HUDEP-2 (cell line): ENCODE results near the gene MICALL2.

Source experiments
- DNase-seq, 76 experiments: peaks; one replicate each; lab custom pipeline; 2025; ENCODE audit not compliant: unreplicated experiment in 76 of 76; lab: John Stamatoyannopoulos, UW

Gene MICALL2

DNA sequence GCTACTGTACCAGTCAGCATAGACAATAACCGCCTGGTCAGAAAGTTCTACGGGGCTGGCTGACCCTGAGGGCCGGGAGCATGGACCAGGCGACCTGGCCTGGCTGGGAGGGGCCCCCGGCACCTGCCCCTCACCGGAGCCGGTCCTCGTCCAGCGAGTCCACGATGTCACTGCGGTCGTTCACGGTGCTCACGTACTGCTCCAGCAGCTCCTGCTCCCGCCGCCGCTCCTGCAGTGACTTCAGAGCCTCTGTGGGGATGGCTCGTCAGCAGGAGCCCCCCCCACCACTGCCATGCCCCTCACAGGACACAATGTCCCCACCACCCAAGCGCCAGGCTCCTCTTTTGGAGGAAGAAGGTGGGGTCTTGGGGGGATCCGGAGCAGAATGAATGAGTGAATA lies 22.7 kb downstream of the MICALL2 start:
- DNase-seq, result no peak

DNA sequence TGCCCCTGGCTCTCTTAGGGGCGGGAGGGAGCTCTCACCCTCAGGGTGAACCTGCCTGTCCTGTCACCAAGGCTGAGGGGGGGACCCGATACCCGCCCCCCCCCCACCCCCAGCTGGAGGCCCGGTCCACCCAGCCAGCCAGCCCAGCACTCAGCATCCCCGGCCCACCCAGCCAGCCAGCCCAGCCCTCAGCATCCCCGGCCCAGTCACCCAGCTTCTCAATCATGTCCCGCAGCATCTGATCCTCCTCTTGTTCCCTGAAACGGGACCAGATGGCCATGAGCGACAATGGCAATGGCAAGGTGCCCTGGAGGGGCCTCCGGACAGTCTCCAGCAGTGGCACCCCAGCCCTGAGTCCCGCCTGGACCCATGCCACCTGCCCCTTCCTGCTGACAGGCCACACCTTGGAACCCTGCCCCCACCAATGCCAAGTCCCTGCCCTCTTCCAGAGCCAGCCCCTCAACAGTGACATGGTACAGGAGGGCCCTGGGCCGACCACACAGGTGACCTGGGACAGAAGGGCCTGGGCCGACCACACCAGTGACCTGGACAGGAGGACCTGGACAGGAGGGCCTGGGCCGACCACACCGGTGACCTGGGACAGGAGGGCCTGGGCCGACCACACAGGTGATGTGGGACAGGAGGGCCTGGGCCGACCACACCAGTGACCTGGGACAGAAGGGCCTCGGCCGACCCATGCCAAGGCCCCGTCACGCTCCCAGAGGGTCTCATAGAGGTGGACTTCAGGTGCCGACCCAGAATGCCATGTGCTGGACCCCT lies 24.2 kb downstream of the MICALL2 start:
- DNase-seq, result no peak

DNA sequence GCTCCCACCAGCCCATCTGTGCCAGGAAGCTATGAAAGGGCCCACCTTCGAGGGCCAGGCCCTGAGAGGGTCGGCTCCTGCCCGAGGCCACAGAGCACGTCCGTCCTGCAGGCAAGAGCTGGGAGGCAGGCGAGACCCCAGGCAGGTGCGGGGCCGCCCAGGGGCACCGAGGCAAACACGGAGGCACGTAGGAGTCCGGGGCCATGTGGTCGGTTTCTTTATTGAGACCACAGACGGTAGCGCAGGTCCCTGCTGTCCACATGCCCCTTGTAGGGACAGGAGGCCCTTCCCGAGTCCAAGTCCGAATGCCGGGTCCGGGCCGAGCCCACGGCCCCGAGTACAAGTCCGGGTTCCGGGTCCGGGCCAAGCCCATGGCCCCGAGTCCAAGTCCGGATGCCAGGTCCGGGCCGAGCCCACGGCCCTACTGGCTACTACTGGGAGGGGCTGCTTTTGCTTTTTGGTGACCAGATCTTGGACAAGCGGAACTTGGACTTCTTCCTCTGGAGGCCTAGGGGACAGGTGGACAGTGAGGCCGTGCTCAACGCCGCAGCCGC lies 25.0 kb downstream of the MICALL2 start:
- no peak for DNase-seq

DNA sequence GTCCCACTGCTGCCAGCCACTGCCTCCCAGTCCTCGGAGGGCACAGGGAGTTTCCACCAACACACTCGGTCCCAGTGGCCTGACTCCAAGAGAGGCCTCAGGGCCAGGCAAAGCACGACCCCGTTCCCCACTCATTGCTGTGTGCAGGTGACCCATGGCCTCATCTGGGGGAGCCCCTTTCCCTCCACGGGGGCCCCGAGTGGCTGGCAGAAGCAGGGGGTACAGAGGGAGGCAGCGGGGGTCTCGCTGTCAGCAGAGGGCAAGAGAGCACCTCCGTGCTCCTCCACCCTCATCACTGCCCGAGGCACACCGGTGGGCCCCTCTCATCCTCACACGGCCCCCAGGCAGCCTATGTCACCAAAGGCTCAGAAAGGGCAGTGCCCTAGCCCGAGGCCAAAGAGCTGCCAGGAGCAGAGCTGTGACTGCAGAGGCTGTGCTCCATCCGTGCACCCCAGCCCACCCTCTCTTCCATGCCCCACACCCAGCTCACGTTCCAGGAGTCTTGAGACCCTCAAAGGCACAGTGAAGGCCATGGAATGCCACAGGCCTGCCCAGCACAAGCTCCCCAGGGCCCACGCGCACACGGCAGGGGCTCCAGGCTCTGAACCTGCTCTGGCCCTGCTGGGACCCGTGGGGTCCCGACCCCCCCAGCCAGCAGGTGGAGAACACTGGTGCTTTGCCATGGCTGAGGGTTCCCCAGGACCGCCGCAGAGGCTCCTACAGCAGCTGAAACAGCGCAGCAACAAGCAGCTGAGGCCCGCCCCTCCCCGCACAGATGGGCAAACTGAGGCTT lies 25.9 kb downstream of the MICALL2 start:
- DNase-seq, result no peak

DNA sequence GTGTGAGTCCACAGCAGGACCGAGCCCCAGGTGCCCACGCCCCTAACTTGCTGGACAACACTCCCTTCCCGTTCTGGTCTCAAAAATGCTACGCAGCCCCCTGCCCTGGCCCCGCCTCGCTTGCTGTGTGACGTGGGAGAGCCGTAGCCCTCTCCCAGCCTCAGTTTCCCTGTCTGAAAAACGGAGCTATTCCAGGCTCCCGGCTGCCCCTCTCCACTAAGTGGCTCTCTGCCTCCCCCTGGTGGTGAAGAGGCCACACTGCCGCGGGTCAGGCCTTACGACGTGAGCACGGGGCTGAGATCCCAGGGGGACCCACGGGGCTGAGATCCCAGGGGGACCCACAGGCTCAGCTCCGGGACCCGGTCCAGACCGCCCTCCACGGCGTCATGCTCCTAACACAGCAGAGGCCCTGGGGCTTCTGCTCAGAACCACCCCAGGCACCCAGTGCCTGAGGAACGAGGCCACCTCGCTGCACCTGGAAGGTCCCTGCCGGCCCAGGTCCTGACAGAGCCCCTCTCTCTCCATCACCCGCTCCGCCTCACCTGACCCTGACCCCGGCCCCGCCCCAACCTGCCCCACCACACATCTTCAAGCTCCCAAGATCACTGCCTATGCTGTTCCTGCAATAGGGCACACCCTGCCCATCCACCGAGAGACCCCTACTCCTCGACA lies 26.7 kb downstream of the MICALL2 start:
- DNase-seq, result peak in 64 of 76 experiments; percentile 3 to 80 (median 58)

DNA sequence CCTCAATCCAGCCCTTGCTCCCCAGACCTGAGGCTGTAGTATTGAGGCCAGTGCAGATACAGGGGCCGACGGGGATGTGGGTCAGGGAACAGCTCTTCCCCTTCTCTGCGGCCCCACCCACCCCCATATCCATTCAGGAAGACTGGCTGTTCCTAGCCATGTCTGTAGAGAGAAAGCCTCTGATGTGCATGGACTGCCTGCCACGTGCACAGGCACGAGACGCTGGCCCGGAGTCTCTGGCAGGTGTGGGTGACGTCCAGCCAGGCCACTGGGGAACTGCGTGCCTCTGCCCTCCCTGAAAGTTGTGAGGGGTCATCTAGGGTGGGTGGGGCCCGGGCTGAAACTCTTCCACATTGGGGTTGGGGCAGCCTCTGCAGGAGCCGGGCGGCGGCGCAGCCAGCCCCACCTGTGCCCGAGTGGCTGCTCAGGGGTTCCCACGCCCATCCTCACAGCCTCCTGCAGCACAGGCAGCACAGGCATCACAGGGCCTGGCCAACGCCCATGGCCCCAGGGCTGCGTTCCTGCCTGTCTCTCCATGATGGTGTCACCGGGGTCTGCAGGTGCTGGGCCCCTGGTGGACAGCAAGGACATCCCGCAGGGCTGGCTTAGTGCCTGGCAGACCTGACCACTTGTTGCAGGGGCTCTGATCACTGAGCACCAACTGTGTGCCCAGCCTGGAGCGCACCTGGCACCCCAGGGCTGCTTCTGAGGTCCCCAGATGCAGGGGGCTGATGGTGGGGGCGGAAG lies 27.5 kb downstream of the MICALL2 start:
- no peak for DNase-seq

DNA sequence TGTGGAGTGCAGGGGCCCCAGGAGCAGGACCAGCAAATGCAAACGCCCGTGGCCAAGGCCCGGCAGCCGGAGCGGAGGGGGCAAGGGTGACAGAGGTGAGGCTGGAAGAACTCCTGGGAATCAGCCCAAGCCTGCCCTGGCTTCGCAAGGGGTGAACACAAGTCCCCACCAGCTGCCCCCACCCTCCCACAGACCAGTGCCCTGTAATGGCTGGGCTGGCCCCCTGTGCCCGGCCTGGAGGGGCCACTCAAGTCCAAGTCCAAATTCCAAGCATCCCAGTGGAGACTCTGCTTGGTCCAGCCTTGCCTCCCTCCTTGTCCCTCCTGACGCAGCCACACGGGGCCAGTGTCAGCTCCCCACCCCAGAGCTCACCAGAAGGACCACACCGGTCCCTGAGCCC lies 28.0 kb downstream of the MICALL2 start:
- peak in 1 of 76 experiments; percentile 15 for DNase-seq

DNA sequence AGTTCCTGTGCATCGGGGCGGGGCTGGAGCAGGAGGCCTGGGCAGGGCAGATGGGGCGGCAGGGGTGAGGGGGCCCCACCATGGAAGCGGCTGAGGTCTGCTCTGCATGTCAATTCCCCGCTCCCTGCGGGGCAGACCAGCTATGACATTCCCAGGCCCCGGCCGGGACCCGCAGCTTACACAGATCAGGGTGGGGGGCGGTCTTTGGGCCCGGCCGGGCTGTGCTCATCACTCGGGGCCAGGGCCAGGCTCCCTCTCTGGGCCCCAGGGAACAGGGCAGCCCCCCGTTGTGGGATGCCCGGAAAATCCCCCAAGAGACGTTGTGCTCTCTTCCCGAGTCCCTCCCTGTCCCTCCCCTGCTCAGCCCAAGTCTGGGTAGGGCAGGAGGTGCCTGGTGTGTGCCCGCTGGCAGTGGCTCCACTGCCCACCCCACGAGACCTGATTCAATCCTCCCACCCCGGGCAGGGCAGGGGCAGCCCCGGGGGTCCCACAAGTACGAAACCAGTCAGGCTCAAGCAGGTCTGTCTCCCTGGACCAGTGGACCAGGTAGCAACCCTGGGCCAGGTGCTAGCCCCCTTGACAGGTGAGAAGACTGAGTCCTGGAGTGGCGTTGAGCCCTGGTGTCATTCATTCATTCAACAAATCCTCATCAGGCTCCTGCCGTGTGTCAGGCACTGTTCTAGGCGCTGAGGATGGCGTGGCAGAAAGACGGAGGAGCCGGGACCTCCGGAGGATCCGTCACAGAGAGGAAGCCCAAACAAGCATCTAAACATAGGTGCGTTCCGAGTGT lies 29.0 kb downstream of the MICALL2 start:
- peak in 6 of 76 experiments; percentile 27 to 52 (median 34) for DNase-seq

DNA sequence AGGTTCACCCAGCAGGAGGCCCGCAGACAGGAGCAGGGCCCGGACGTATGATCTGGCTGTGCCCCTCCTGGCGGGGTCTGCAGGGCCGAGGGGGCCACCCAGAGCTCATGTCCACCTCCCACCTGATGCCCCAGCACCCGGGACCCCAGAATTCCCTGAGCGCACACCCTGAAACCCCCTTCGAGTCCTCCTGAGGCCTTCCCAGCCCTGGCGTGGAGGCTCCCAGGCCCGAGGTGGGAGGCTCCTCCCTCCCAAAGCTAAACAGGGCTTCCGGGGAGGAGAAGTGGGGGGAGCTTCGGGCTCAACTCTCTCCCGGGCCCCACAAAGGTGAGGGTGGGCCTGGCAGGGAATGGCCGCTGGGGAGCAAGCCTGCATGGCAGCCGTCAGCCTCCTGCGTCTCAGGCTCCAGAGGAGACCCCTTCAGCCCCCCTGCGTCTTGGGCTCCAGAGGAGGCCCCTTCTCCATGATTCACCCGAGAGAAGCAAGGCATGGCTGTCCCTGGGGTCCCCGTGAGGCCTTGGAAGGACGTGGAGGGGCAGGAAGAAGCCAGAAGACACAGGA lies 30.2 kb downstream of the MICALL2 start:
- peak in 5 of 76 experiments; percentile 30 to 38 (median 33) for DNase-seq

DNA sequence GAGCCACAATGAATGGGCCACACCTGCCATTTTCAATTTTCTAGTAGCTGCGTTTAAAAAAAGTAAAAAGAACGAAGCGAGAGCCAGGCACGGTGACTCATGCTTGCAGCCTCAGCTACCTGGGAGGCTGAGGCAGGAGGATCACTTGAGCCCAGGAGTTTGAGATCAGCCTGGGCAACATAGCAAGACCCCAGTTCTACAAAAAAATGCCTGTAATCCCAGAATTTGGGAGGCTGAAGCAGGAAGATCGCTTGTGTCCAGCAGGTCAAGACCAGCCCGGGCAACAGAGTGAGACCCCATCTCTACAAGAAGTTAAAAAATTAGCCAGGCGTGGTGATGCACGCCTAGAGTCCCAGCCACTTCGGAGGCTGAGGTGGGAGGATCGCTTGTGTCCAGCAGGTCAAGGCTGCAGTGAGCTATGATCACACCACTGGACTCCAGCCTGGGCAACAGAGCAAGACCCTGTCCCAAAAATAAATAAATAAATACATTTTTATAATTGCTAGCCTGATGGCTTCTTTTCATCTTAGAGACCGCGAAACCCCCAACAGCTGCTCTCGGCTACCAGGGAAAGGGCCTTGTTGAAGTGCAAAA lies 32.1 kb downstream of the MICALL2 start:
- DNase-seq, result no peak

DNA sequence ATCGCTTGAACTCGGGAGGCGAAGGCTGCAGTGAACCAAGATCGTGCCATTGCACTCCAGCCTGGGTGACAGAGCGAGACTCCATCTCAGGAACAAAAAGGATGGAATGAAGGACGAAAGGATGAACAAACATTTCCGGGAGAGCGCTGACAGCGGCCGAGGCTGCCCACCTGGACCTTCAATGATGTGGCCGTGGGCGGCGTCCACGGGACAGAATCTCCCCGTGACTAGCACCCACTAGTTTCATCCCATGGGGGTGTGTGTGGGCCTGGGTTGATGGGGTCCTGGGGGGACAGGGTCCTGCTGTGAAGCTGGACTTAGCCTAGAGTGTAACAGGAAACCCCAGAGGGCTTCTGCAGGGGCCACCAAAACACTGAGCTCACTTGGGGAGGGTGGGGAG lies 32.8 kb downstream of the MICALL2 start:
- DNase-seq, result no peak

DNA sequence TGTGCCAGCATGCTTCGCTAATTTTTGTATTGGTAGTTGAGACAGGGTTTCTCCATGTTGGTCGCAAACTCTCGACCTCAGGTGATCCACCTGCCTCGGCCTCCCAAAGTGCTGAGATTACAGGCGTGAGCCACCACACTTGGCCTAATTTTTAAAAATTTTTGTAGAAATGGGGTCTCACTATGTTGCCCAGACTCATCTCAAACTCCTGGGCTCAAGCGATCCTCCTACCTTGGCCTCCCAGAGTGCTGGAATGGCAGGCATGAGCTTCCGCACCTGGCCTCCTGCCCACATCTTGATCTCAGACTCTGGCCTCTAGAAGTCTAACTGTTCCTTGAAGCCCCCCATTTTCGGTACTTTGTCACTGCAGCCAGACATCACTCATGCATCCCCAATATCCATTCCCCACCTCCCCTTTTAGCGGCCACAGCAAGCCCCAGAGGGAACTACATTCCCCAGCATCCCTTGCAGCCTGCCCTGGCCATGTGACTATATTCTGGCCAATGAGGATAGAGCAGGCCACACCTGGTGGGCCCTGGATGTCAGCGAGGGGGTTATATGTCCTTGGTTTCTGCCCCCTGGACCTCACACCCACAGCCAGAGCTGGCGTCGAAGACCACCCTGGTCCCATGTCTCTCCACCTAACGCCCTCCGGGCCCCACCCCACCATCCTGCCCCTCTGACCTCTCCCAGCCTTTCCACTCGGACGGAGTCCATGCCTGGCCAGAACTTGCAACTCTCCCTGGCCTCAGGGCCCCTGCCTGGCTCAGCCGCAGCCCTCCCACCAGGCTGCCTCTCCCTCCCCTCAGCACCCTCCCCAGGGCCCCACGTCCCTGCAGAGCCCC lies 33.8 kb downstream of the MICALL2 start:
- DNase-seq, result peak in 2 of 76 experiments; percentile 12 to 19

DNA sequence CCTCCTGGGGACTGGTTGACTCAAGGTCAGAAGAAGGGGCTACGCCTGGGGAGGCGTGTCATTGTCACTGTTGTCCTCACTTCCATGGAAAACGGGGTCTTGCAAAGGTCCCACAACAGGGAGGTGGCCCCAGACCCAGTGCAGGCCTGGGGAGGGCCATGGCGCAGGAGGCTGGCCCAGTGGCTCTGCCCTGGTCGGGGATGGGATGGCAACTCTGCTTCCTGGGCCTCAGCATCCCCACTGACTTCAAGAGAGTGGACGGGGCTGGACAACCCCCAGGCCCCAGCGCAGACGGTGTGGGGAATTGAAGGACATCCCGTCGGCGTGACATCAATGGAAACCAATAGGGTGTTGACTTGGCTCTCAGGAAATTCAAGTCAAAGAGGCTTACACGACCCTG lies 35.2 kb downstream of the MICALL2 start:
- DNase-seq, result no peak

DNA sequence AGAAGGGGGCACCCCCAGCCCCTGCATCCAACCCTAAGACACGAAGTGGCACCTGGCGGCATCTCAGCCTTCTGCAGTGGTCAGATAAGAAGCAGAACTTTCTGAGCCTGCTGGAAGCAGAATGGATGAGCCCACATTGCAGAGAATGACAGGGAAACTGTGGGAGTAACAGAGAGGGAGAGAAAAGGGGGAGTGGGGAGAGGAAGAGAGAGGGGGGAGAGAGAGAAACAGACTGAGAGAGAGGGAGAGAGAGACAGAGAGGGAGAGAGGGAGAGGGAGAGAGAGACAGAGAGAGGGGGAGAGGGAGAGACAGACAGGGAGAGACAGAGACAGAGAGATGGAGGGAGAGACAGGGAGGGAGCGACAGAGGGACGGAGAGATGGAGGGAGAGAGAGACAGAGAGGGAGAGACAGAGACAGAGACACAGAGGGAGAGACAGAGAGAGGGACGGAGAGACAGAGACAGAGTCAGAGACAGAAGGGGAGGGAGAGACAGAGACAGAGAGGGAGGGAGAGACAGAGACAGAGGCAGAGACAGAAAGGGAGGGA lies 35.9 kb downstream of the MICALL2 start:
- peak in 2 of 76 experiments; percentile 7 to 35 for DNase-seq

DNA sequence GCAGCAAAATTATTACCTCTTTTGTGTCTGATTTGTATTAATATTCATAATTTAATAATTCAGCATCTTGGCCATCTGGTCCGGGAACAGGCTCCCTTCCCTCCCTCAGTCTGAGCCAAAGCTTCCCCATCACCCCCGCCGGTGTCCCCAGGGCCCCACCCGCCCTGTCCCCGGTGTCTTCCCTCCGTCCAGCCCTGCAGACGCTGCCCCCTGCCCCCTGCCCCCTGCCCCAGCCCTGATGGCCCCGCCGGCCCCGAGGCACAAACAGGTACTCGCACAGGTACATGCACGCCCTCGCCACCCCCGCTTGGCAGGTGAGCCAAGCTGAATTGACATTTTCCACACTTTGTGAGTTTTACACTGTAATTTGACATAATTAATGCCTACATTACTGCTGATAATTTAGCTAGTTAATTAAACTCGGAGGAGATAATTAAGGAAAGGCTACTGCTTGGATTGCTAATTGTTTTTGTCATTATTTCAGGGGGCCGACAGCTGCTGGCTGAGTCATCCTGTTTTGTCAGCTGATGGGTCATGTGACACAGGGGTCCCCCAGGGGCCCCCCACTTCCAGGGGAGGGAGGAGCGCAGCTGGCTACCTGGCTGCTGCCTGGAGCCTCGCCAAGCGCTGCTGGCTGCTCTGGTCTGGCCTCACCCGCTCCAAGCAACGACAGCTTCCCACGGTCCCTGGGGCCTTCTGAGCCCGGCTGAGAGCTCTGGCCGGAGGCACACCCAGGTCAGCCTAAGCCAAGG lies 36.6 kb downstream of the MICALL2 start:
- peak in 3 of 76 experiments; percentile 15 to 27 (median 23) for DNase-seq

DNA sequence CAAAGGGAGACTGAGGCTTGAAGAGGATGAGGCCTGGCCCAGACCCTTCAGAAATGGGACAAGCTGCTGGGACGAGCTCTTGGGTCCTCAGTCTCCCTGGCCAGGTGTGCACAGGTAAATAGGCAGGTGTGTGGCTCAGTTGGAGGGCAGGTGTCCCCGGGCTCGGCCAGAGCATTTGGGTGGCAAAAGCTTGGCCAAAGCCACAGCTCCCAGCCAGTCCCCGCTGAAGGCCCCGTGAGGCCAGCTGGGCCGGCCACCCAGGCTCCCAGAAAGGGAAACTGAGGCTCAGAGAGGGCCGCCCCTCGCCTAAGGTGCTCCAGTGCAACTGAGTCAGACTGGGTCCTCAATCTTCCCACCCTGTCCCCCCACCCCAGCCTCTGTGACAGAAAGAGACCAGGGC lies 37.3 kb downstream of the MICALL2 start:
- DNase-seq, result no peak
